Measurements from ENCODE around the gene VPS52.

Gene VPS52

GRCh38 chr6:33209856-33210255 is 61.8 kb downstream of the VPS52 start:
- no peak for DNase-seq

GRCh38 chr6:33208091-33208967 is 63.3 kb downstream of the VPS52 start, which contains the start of gene RING1:
Gene RING1, plus strand, starts transcription at chr6:33208500. Its CDS starts 323 bp downstream, at chr6:33208823.
- DNase-seq, result peak; percentile 91 to 97 (median 96)

GRCh38 chr6:33207552-33208090 is 64.1 kb downstream of the VPS52 start:
- peak in 3 of 4 experiments; percentile 36 to 59 (median 45) for DNase-seq

- DNase-seq, result no peak
Measured at GRCh38 chr6:33206864-33207551, 64.7 kb downstream of the VPS52 start.

- DNase-seq, result no peak
Measured at GRCh38 chr6:33206027-33206863, 65.4 kb downstream of the VPS52 start.

- DNase-seq, result peak; percentile 29 to 54 (median 44)
Measured at GRCh38 chr6:33205191-33206026, 66.3 kb downstream of the VPS52 start.

- DNase-seq, result peak; percentile 86 to 95 (median 91)
Measured at GRCh38 chr6:33204415-33205190, 67.1 kb downstream of the VPS52 start, which contains the start of gene HSD17B8. Gene HSD17B8, plus strand, starts transcription at chr6:33204655. Its CDS starts 14 bp downstream, at chr6:33204669.

- no peak for DNase-seq
Measured at GRCh38 chr6:33204165-33204414, 67.6 kb downstream of the VPS52 start.

- no peak for DNase-seq
Measured at GRCh38 chr6:33203443-33204164, 68.1 kb downstream of the VPS52 start.

- DNase-seq, result no peak
Measured at GRCh38 chr6:33202799-33203198, 68.9 kb downstream of the VPS52 start.

- no peak for DNase-seq
Measured at GRCh38 chr6:33201935-33202334, 69.7 kb downstream of the VPS52 start.

GRCh38 chr6:33201147-33201545 is 70.5 kb downstream of the VPS52 start:
- DNase-seq, result peak; percentile 35 to 61 (median 46)
